Ishikawa (cell line): Measurements from ENCODE around the gene IER2.

Experiments
- CREB1 ChIP-seq: IDR thresholded peaks from 2 replicates; pipeline ENCODE4 v1.6.1; 2012; ENCODE audit warnings: low read depth
- EP300 ChIP-seq: IDR thresholded peaks from 2 replicates; pipeline ENCODE4 v1.6.1; 2012; ENCODE audit warnings: borderline replicate concordance
- FOXM1 ChIP-seq: IDR thresholded peaks from 2 replicates; pipeline ENCODE4 v1.6.1; 2012; ENCODE audit warnings: low read depth, borderline replicate concordance
- RAD21 ChIP-seq: IDR thresholded peaks from 2 replicates; pipeline ENCODE4 v1.6.1; 2012; ENCODE audit warnings: low read depth
- REST ChIP-seq: IDR thresholded peaks from 2 replicates; pipeline ENCODE4 v1.6.1; 2012; ENCODE audit warnings: low read depth, mild to moderate bottlenecking
- TAF1 ChIP-seq: IDR thresholded peaks from 2 replicates; pipeline ENCODE4 v1.6.1; 2012; ENCODE audit warnings: low read depth, mild to moderate bottlenecking

GRCh38 chr19:13139633-13140311 lies 10.4 kb upstream of the IER2 start:
- TF ChIP-seq RAD21 (no peak), CREB1 (no peak), REST (no peak), FOXM1 (no peak), TAF1 (no peak), EP300 (no peak)
